ENCODE measurements around the gene ZSWIM8. TPM values are rescaled to one million over a fixed set of nuclear protein-coding genes. Genes with fewer than 3 reads are reported as not detected.

The ZSWIM8 gene
- total RNA-seq, 1 donor from 2014 or later: 102 TPM

DNA sequence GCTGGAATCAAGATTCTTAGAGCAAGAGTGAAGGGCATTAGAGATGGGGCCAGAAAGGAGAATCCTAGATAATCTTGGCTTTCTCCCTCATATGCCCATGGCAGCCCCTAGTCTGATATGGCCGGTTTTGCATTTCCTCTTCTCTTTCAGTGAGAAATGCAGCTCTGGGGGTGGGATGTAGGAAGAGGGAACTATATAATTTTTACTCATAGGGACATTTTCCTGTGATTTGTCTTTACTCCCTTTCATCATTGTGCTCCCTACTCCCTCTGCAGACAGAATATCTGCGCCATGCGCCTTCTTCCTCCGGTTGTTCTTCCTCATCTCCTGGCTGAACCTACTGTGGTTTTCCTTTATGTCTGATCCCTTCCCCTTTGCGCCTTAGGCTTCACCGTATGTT, 20.3 kb upstream of the ZSWIM8 start:
- no peaks in the 10 kb centered on the region for H3K9me3 Mint-ChIP-seq (ENCODE audit: low read depth)
- H3K36me3 Mint-ChIP-seq (ENCODE audit: low read depth): peaks cover 65% of the 10 kb centered on the region
- TF ChIP-seq, protein P1, sequence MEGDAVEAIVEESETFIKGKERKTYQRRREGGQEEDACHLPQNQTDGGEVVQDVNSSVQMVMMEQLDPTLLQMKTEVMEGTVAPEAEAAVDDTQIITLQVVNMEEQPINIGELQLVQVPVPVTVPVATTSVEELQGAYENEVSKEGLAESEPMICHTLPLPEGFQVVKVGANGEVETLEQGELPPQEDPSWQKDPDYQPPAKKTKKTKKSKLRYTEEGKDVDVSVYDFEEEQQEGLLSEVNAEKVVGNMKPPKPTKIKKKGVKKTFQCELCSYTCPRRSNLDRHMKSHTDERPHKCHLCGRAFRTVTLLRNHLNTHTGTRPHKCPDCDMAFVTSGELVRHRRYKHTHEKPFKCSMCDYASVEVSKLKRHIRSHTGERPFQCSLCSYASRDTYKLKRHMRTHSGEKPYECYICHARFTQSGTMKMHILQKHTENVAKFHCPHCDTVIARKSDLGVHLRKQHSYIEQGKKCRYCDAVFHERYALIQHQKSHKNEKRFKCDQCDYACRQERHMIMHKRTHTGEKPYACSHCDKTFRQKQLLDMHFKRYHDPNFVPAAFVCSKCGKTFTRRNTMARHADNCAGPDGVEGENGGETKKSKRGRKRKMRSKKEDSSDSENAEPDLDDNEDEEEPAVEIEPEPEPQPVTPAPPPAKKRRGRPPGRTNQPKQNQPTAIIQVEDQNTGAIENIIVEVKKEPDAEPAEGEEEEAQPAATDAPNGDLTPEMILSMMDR (IDR thresholded peaks at IDR 0.05): no peak
- no peak for DNase-seq (ENCODE audit: low spot score)
- H3K27me3 Mint-ChIP-seq (ENCODE audit: low read depth): no peaks in the 10 kb centered on the region
- H3K4me3 Mint-ChIP-seq (ENCODE audit: unreplicated experiment): no peak overlapping the region
- H3K27ac Mint-ChIP-seq (ENCODE audit: unreplicated experiment): no peak overlapping the region
- H3K4me1 Mint-ChIP-seq (ENCODE audit: low read depth): peaks cover 2% of the 10 kb centered on the region

DNA sequence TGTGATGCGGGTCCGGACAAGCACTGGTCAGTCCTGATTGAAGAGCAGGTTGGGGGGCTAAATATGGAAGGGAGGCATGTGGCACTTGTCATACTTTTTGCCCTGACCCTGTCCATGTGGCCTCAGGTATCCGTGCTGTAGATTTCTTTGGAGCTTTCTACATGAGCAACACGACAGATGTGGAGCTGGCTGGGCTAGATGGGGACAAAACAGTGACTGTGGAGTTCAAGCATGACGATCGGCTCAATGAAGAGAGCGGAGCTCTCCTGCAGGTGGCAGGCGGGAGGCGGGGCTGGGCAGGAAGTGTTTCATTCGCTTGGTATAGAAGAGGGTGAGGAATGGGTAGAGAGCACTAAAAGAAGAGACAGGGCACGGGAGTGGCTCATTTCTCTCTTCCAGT, 16.5 kb upstream of the ZSWIM8 start:
- H3K4me3 Mint-ChIP-seq (ENCODE audit: unreplicated experiment): no peak overlapping the region
- TF ChIP-seq, protein P1 (IDR thresholded peaks at IDR 0.05): no peak
- H3K27me3 Mint-ChIP-seq (ENCODE audit: low read depth): no peaks in the 10 kb centered on the region
- no peak for DNase-seq (ENCODE audit: low spot score)
- H3K36me3 Mint-ChIP-seq (ENCODE audit: low read depth): peaks cover 52% of the 10 kb centered on the region
- H3K27ac Mint-ChIP-seq (ENCODE audit: unreplicated experiment): peak overlapping the region; percentile 71
- no peaks in the 10 kb centered on the region for H3K9me3 Mint-ChIP-seq (ENCODE audit: low read depth)
- H3K4me1 Mint-ChIP-seq (ENCODE audit: low read depth): peaks cover 20% of the 10 kb centered on the region

DNA sequence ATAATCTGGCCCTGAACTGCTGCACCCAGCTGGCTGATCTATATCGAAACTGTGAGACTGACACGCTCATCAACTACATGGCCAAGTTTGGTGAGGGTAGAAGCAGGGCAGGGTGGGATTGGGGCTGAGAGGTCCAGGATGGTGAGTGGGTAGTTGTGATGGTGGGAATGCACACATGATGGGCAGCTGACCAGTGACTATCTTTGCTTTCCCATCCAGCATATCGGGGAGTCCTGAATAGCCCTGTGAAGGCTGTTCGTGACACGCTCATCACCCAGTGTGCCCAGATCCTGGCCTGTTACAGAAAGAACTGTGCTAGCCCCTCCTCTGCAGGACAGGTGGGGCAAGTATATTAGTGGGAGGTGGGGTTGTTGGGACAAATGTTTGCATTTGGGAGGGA, 16.0 kb upstream of the ZSWIM8 start:
- peaks cover 25% of the 10 kb centered on the region for H3K4me1 Mint-ChIP-seq (ENCODE audit: low read depth)
- no peaks in the 10 kb centered on the region for H3K27me3 Mint-ChIP-seq (ENCODE audit: low read depth)
- H3K36me3 Mint-ChIP-seq (ENCODE audit: low read depth): peaks cover 51% of the 10 kb centered on the region

DNA sequence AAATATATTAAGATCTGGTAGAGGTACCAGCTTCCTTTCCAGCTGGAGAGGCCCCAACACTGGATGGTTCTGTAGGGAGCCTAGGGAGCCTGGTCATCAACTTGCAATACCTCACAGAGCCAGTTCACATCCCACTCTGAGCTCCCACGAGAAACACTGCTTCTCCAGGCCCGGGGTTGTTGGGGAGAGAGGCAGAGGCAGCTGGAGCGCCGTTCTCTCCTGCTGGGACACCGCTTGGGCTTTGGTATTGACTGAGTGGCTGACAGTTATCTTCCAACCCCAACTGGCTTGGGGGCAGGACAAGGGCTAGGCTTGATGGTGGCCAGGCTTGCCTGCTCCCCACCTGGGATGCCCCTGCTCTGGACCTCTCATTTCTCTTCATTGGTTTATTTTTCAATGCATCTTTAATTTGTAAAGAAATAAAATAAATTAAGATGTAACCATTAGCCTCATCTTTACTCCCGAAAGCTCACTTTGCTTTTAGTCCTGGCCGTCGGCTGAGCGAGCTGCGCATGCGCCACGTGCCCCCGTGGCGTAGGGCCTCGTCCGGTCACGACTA, 13.6 kb upstream of the ZSWIM8 start:
- Mint-ChIP-seq H3K4me1 (ENCODE audit: low read depth) (peaks cover 41% of the 10 kb centered on the region), H3K27ac (ENCODE audit: unreplicated experiment) (peak overlapping the region; percentile 92), H3K36me3 (ENCODE audit: low read depth) (peaks cover 30% of the 10 kb centered on the region), H3K9me3 (ENCODE audit: low read depth) (no peaks in the 10 kb centered on the region), H3K4me3 (ENCODE audit: unreplicated experiment) (peak overlapping the region; percentile 94), H3K27me3 (ENCODE audit: low read depth) (no peaks in the 10 kb centered on the region)
- TF ChIP-seq, protein P1 (IDR thresholded peaks at IDR 0.05): peak; percentile 9
- DNase-seq (ENCODE audit: low spot score): no peak

More for the DNA sequence above, 16.0 kb upstream of the ZSWIM8 start:
- no peak for DNase-seq (ENCODE audit: low spot score)
- Mint-ChIP-seq H3K9me3 (ENCODE audit: low read depth) (no peaks in the 10 kb centered on the region), H3K4me3 (ENCODE audit: unreplicated experiment) (no peak overlapping the region), H3K27ac (ENCODE audit: unreplicated experiment) (no peak overlapping the region)
- TF ChIP-seq, protein P1 (IDR thresholded peaks at IDR 0.05): no peak

DNA sequence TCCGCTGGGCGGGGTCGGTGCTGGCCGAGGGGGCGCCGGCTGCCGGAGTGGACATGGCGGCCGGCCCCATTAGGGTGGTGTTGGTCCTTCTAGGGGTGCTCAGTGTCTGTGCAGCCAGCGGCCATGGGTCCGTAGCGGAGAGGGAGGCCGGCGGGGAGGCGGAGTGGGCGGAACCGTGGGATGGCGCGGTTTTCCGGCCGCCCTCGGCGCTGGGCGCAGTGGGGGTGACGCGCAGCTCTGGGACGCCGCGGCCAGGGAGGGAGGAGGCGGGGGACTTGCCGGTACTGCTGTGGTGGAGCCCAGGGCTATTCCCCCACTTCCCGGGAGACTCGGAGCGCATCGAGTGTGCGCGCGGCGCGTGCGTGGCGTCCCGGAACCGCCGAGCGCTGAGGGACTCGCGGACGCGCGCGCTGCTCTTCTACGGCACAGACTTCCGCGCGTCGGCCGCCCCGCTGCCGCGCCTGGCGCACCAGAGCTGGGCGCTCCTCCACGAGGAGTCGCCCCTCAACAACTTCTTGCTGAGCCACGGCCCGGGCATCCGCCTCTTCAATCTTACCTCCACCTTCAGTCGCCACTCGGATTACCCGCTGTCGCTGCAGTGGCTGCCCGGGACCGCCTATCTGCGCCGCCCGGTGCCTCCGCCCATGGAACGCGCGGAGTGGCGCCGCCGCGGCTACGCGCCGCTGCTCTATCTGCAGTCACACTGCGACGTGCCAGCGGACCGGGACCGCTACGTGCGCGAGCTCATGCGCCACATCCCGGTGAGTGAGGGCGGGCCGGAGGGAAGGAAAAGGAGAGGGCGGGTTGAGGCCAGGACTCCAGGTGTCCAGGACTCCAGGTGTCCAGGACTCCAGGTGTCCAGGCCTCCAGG, 12.9 kb upstream of the ZSWIM8 start:
- peaks cover 44% of the 10 kb centered on the region for H3K4me1 Mint-ChIP-seq (ENCODE audit: low read depth)
- H3K27ac Mint-ChIP-seq (ENCODE audit: unreplicated experiment): peak overlapping the region; percentile 92
- TF ChIP-seq, protein P1 (IDR thresholded peaks at IDR 0.05): peak; percentile 56
- no peaks in the 10 kb centered on the region for H3K9me3 Mint-ChIP-seq (ENCODE audit: low read depth)
- DNase-seq (ENCODE audit: low spot score): no peak
- peaks cover 29% of the 10 kb centered on the region for H3K36me3 Mint-ChIP-seq (ENCODE audit: low read depth)
- H3K4me3 Mint-ChIP-seq (ENCODE audit: unreplicated experiment): peak overlapping the region; percentile 94
- H3K27me3 Mint-ChIP-seq (ENCODE audit: low read depth): no peaks in the 10 kb centered on the region

Measured in chondrocyte (in vitro differentiated cells).